HepG2 (cell line): ENCODE data around the gene CEBPA. TPM values are rescaled to one million over a fixed set of nuclear protein-coding genes. Genes with fewer than 3 reads are reported as not detected.
A peak's percentile ranks its signal among the peaks of the same experiment; 100 is the strongest.

Experiments used
- ATAC-seq: fragments of 200-7000 bp; cut with Tn5 transposase; 3 replicates; pipeline ENCODE4 v1.9.1; 2020; ENCODE audit warnings: mild to moderate bottlenecking, moderate library complexity
- BruUV-seq: library from RNA; stranded (reverse); fragments of 400-500 nt; replicated peaks from 2 replicates; lab custom pipeline; 2021; lab: Mats Ljungman, UMichigan
- CTCF ChIA-PET: fragments of 300-600 bp; formaldehyde crosslinking; extraction: SDS; loops from one replicate; lab custom pipeline; 2021; ENCODE audit warnings: low total read pairs, inconsistent platforms, low intra/inter-chr PET ratio; lab: Yijun Ruan, JAX
- POLR2A ChIA-PET: fragments of 350-600 bp; sonication (Branson Sonifier 250); formaldehyde crosslinking; loops from one replicate; lab custom pipeline; 2020; ENCODE audit warnings: antibody characterized with exemption, inconsistent platforms; lab: Yijun Ruan, JAX
- DNase-seq: peaks from one replicate; pipeline ENCODE4 v3.0.0-alpha.2; 2015; ENCODE audit warnings: low spot score
- FAIRE-seq: peaks from 3 replicates; lab custom pipeline; 2011; peaks lifted over from hg19 to GRCh38; lab: Jason Lieb, UNC
- H2AFZ ChIP-seq: one replicate; pipeline ENCODE4 v1.6.1; 2011; ENCODE audit warnings: low read length, inconsistent platforms
- H3K27ac ChIP-seq: fragments of 300-600 bp; 3 replicates; pipeline ENCODE4 v1.8.0; 2011; ENCODE audit warnings: mixed run types, mild to moderate bottlenecking, mixed read lengths, low read length, inconsistent platforms; ENCODE audit not compliant: insufficient read depth; ENCODE audit errors: extremely low read length
- H3K27me3 ChIP-seq, 2 experiments: fragments of 200-600 bp in 1 of 2; 2 replicates in 1 of 2; 3 replicates in 1 of 2; pipeline versions ENCODE4 v1.6.0 to v1.8.0; 2011; ENCODE audit warnings: low read length in 2 of 2, mild to moderate bottlenecking in 2 of 2, moderate library complexity in 2 of 2, inconsistent platforms in 1 of 2; ENCODE audit not compliant: insufficient read depth in 2 of 2, control insufficient read depth in 1 of 2
- H3K36me3 ChIP-seq, 2 experiments: fragments of 200-600 bp in 1 of 2; replicated peaks in 1 of 2; 2 replicates in 1 of 2; 3 replicates in 1 of 2; pipeline versions ENCODE4 v1.5.1 to v1.8.0; 2011; ENCODE audit warnings: low read length in 2 of 2, inconsistent platforms in 1 of 2; ENCODE audit not compliant: insufficient read depth in 2 of 2, control insufficient read depth in 1 of 2
- H3K4me1 ChIP-seq: 2 replicates; pipeline ENCODE4 v1.5.1; 2012; ENCODE audit warnings: low read length, inconsistent platforms; ENCODE audit not compliant: insufficient read depth
- H3K4me2 ChIP-seq: 2 replicates; pipeline ENCODE4 v1.6.0; 2011; ENCODE audit warnings: low read depth, low read length, inconsistent platforms
- H3K4me3 ChIP-seq, 3 experiments: fragments of 200-600 bp in 1 of 3; sonication (generic), shearing (Covaris generic) in 1 of 3; replicated peaks in 1 of 3; 2 replicates each; pipeline ENCODE4 v1.5.1; 2011 to 2016; ENCODE audit warnings: low read length in 3 of 3, inconsistent platforms in 2 of 3, low read depth in 2 of 3, mild to moderate bottlenecking in 2 of 3, control low read depth in 1 of 3, mixed read lengths in 1 of 3; ENCODE audit not compliant: insufficient read depth in 1 of 3
- H3K79me2 ChIP-seq: one replicate; pipeline ENCODE4 v1.6.1; 2011; ENCODE audit warnings: low read length, inconsistent platforms; ENCODE audit not compliant: insufficient read depth
- H3K9ac ChIP-seq: 2 replicates; pipeline ENCODE4 v1.6.0; 2011; ENCODE audit warnings: mild to moderate bottlenecking, low read depth, low read length, inconsistent platforms; ENCODE audit not compliant: insufficient read depth
- H3K9me3 ChIP-seq: 2 replicates; pipeline ENCODE4 v1.5.1; 2012; ENCODE audit warnings: mild to moderate bottlenecking, low read length
- H4K20me1 ChIP-seq: 2 replicates; pipeline ENCODE4 v1.6.0; 2011; ENCODE audit warnings: inconsistent platforms, mild to moderate bottlenecking, low read length, moderate library complexity; ENCODE audit not compliant: insufficient read depth
- ARHGAP35 ChIP-seq: sonication (generic); formaldehyde crosslinking; IDR thresholded peaks from 2 replicates; pipeline ENCODE4 v1.9.0; 2022; ENCODE audit warnings: mild to moderate bottlenecking, inconsistent platforms, moderate library complexity, missing genetic modification reagents, borderline replicate concordance
- CBX5 ChIP-seq: sonication (generic); formaldehyde crosslinking; IDR thresholded peaks from 2 replicates; pipeline ENCODE4 v1.4.0; 2020; ENCODE audit warnings: missing genetic modification reagents, borderline replicate concordance
- CTCF ChIP-seq: sonication (generic); formaldehyde crosslinking; IDR thresholded peaks from 2 replicates; pipeline ENCODE4 v1.5.0; 2020; ENCODE audit warnings: mild to moderate bottlenecking, missing genetic modification reagents, moderate library complexity
- FOXK2 ChIP-seq: fragments of 450-650 bp; IDR thresholded peaks from 2 replicates; pipeline ENCODE4 v1.6.1; 2016
- HNRNPL ChIP-seq: fragments of 200-400 bp; formaldehyde crosslinking; IDR thresholded peaks from 2 replicates; pipeline ENCODE4 v1.6.1; 2017; ENCODE audit warnings: mild to moderate bottlenecking, low read depth, low read length
- MTF2 ChIP-seq: sonication (generic); formaldehyde crosslinking; IDR thresholded peaks from 2 replicates; pipeline ENCODE4 v1.5.0; 2020; ENCODE audit warnings: missing genetic modification reagents, borderline replicate concordance
- NRL ChIP-seq: sonication (generic); formaldehyde crosslinking; IDR thresholded peaks from 2 replicates; pipeline ENCODE4 v1.5.0; 2020; ENCODE audit warnings: missing genetic modification reagents, mild to moderate bottlenecking, moderate library complexity, borderline replicate concordance
- SP4 ChIP-seq: sonication (generic); formaldehyde crosslinking; IDR thresholded peaks from 2 replicates; pipeline ENCODE4 v1.8.1; 2023; ENCODE audit warnings: mild to moderate bottlenecking, missing genetic modification reagents
- TBX2 ChIP-seq: sonication (generic); formaldehyde crosslinking; IDR thresholded peaks from 2 replicates; pipeline ENCODE4 v1.5.0; 2020; ENCODE audit warnings: missing genetic modification reagents, mild to moderate bottlenecking, borderline replicate concordance
- ZC3H13 ChIP-seq: sonication (generic); formaldehyde crosslinking; IDR thresholded peaks from 2 replicates; pipeline ENCODE4 v1.8.1; 2023; ENCODE audit warnings: mild to moderate bottlenecking, missing genetic modification reagents, moderate library complexity
- ZNF333 ChIP-seq: sonication (generic); formaldehyde crosslinking; IDR thresholded peaks from 2 replicates; pipeline ENCODE4 v1.4.0; 2020; ENCODE audit warnings: mild to moderate bottlenecking, missing genetic modification reagents, borderline replicate concordance
- ZNF784 ChIP-seq: sonication (generic); formaldehyde crosslinking; IDR thresholded peaks from 2 replicates; pipeline ENCODE4 v1.5.1; 2020; ENCODE audit warnings: missing genetic modification reagents, mild to moderate bottlenecking, borderline replicate concordance
- ZNF788 ChIP-seq: sonication (generic); formaldehyde crosslinking; IDR thresholded peaks from 2 replicates; pipeline ENCODE4 v1.5.0; 2020; ENCODE audit warnings: mild to moderate bottlenecking, missing genetic modification reagents, borderline replicate concordance
- WGBS: methylation state at CpG from one replicate; pipeline ENCODE4 v1.1.6; 2017; ENCODE audit warnings: low lambda C conversion rate; 5-methylcytosine and 5-hydroxymethylcytosine counted together
- in situ Hi-C: cut with HindIII; loops from 2 replicates; pipeline ENCODE4 v1.10.0; 2017; ENCODE audit warnings: low pct_unique_long_range_greater_than_20kb; ENCODE audit not compliant: extremely low pct_ligation_motif_present
- intact Hi-C: fragments of 100-400 bp; cut with micrococcal nuclease; formaldehyde crosslinking; loops from one replicate; pipeline ENCODE4 v1.10.0; 2022; ENCODE audit not compliant: unreplicated experiment
- polyA plus RNA-seq, 8 experiments: library from polyadenylated mRNA; depleted of rRNA in 3 of 8; stranded (reverse) in 7 of 8; unstranded in 1 of 8; fragments of >200 nt; fragmentation: Illumina TruSeq in 4 of 8; extraction: Trizol in 4 of 8; gene quantifications; 2 replicates each; pipeline versions ENCODE4 v1.2.1 to v1.2.3, GENCODE V29; 2011 to 2016; ENCODE audit warnings: low read depth in 4 of 8, missing spikeins in 1 of 8, mixed read lengths in 1 of 8; ENCODE audit not compliant: insufficient read depth in 1 of 8
- total RNA-seq, 5 experiments: library from RNA; depleted of rRNA; stranded (reverse); fragments of >200 nt; fragmentation: Illumina TruSeq; extraction: Trizol; gene quantifications; 2 replicates each; pipeline ENCODE4 v1.2.3, GENCODE V29; 2016; ENCODE audit warnings: low read depth in 1 of 5
- TF ChIP-seq, protein P1 (sequence below): sonication (generic); formaldehyde crosslinking; IDR thresholded peaks from 2 replicates; pipeline ENCODE4 v1.8.1; 2023; ENCODE audit warnings: mild to moderate bottlenecking, inconsistent platforms, moderate library complexity, missing genetic modification reagents, borderline replicate concordance
- TF ChIP-seq, protein P2 (sequence below): sonication (generic); formaldehyde crosslinking; IDR thresholded peaks from 2 replicates; pipeline ENCODE4 v1.4.0; 2020; ENCODE audit warnings: missing genetic modification reagents

The CEBPA gene
- total and polyA plus RNA-seq, 2 of the 13 experiments (the other 11 are each of a cell fraction or from before 2014, with no cell fraction given) = 24.8 to 103 TPM

DNA sequence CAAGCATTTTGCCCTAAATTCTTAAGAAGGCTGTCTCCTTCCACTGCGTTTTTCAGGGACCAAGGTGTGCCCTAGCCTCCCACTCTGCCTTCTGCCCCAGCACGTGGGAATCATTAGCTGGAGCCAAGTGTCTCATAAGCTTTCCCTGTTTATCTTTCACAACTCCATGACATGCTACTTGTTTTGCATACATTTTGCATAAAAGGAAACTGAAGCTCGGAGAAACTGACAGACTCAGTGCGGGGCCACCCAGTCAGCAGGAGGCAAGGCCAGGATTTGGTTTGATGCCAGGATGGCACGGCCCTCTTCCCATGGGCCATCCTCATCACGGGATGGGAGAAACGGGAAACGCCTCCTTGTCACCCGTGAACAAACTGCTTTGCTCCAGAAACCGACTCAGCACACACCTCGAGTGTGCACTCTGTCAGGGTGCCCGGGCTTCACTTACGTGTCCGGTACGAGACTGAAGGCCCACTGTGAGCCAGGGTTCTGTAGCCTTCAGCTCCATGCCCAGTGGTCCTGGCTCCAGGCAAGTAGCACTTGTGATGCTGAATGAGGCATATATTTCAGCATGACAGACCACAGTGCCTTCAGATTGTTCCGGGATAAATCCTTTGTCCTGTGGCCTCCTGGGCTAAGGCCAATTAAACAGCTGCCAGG lies 9.6 kb downstream of the CEBPA start:
- Histone ChIP-seq H3K27ac (peak overlapping the region; percentile 91), H3K4me1 (peaks cover 93% of the 10 kb centered on the region), H3K79me2 (no peaks in the 10 kb centered on the region), H4K20me1 (no peaks in the 10 kb centered on the region), H3K27me3 (no peaks in the 10 kb centered on the region), H2AFZ (no peak overlapping the region), H3K9me3 (peaks cover 6% of the 10 kb centered on the region; the same call in 1 of the 2 replicates), H3K36me3 (no peaks in the 10 kb centered on the region), H3K9ac (peak overlapping the region; percentile 79), H3K4me2 (peak overlapping the region; percentile 99), H3K4me3 (peak overlapping the region; percentile 39 to 69 (median 41); a peak in 5 of 6 replicates)
- no peak for FAIRE-seq
- BruUV-seq = no TSS peak
- DNase-seq = no peak
- peak; percentile 4; the same call in 2 of the 3 replicates for ATAC-seq
- ChIA-PET CTCF (interaction anchor here (1.1 kb wide), 1 partner anchor 114 kb away, joined by 3 read pairs; no protein-coding TSS in a partner anchor), POLR2A (interaction anchor here (1.0 to 15.1 kb wide), 8 partner anchors 8 to 111 kb away, joined by 3 to 380 read pairs (median 11); partner anchors contain the start of gene CEBPA)
- intact Hi-C loops (loop anchor here (2.0 kb wide), 1 partner anchor 14 kb away; no protein-coding TSS in a partner anchor), in situ Hi-C loops (no loop called here)
- under 1% methylated on average over 7 of the region's 16 CpGs for WGBS
- TF ChIP-seq HNRNPL (0 out of 2 replicates have a peak, but pooled peaks have one; percentile 70), ZNF788 (CRISPR knock-in tag) (peak; percentile 12; the same call in 1 of the 2 replicates), CTCF (CRISPR knock-in tag) (no peak), CBX5 (CRISPR knock-in tag) (0 out of 2 replicates have a peak, but pooled peaks have one; percentile 18), ZNF333 (CRISPR knock-in tag) (no peak), SP4 (CRISPR knock-in tag) (0 out of 2 replicates have a peak, but pooled peaks have one; percentile 21), FOXK2 (0 out of 2 replicates have a peak, but pooled peaks have one; percentile 16), ARHGAP35 (CRISPR knock-in tag) (0 out of 2 replicates have a peak, but pooled peaks have one; percentile 62), MTF2 (CRISPR knock-in tag) (0 out of 2 replicates have a peak, but pooled peaks have one; percentile 2), TBX2 (CRISPR knock-in tag) (peak; percentile 44), ZC3H13 (0 out of 2 replicates have a peak, but pooled peaks have one; percentile 40), ZNF784 (no peak), NRL (CRISPR knock-in tag) (no peak)
- TF ChIP-seq, protein P1, sequence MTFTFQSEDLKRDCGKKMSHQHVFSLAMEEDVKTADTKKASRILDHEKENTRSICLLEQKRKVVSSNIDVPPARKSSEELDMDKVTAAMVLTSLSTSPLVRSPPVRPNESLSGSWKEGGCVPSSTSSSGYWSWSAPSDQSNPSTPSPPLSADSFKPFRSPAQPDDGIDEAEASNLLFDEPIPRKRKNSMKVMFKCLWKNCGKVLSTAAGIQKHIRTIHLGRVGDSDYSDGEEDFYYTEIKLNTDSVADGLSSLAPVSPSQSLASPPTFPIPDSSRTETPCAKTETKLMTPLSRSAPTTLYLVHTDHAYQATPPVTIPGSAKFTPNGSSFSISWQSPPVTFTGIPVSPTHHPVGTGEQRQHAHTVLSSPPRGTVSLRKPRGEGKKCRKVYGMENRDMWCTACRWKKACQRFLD = 0 out of 2 replicates have a peak, but pooled peaks have one; percentile 5
- TF ChIP-seq, protein P2, sequence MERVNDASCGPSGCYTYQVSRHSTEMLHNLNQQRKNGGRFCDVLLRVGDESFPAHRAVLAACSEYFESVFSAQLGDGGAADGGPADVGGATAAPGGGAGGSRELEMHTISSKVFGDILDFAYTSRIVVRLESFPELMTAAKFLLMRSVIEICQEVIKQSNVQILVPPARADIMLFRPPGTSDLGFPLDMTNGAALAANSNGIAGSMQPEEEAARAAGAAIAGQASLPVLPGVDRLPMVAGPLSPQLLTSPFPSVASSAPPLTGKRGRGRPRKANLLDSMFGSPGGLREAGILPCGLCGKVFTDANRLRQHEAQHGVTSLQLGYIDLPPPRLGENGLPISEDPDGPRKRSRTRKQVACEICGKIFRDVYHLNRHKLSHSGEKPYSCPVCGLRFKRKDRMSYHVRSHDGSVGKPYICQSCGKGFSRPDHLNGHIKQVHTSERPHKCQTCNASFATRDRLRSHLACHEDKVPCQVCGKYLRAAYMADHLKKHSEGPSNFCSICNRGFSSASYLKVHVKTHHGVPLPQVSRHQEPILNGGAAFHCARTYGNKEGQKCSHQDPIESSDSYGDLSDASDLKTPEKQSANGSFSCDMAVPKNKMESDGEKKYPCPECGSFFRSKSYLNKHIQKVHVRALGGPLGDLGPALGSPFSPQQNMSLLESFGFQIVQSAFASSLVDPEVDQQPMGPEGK (CRISPR knock-in tag) = 0 out of 2 replicates have a peak, but pooled peaks have one; percentile 9
